ENCODE results near the gene WNT3. TPM values are rescaled to one million over a fixed set of nuclear protein-coding genes. Genes with fewer than 3 reads are reported as not detected.

Gene WNT3
- total and polyA plus RNA-seq, 2 experiments from 2014 or later: 2.7 to 3.4 TPM

GRCh38 chr17:46782250-46782953 lies 36.1 kb downstream of the WNT3 start:
- peaks cover 22% of the 10 kb centered on the region for H3K27me3 ChIP-seq (ENCODE audit: insufficient read depth)
- H3K27ac ChIP-seq (ENCODE audit: low read depth): no peak overlapping the region
- TF ChIP-seq POLR2AphosphoS5 (IDR thresholded peaks at IDR 0.05; ENCODE audit: low read depth) (no peak), CREB1 (CRISPR knock-in tag; IDR thresholded peaks at IDR 0.05; ENCODE audit: low read depth) (no peak), NANOG (IDR thresholded peaks at IDR 0.05; ENCODE audit: borderline replicate concordance) (no peak)
- TF ChIP-seq, protein P1, sequence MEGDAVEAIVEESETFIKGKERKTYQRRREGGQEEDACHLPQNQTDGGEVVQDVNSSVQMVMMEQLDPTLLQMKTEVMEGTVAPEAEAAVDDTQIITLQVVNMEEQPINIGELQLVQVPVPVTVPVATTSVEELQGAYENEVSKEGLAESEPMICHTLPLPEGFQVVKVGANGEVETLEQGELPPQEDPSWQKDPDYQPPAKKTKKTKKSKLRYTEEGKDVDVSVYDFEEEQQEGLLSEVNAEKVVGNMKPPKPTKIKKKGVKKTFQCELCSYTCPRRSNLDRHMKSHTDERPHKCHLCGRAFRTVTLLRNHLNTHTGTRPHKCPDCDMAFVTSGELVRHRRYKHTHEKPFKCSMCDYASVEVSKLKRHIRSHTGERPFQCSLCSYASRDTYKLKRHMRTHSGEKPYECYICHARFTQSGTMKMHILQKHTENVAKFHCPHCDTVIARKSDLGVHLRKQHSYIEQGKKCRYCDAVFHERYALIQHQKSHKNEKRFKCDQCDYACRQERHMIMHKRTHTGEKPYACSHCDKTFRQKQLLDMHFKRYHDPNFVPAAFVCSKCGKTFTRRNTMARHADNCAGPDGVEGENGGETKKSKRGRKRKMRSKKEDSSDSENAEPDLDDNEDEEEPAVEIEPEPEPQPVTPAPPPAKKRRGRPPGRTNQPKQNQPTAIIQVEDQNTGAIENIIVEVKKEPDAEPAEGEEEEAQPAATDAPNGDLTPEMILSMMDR (conservative IDR thresholded peaks at IDR 0.05; ENCODE audit: low read depth in 2 of 2): peak; percentile 85 to 91
- TF ChIP-seq, protein P2, sequence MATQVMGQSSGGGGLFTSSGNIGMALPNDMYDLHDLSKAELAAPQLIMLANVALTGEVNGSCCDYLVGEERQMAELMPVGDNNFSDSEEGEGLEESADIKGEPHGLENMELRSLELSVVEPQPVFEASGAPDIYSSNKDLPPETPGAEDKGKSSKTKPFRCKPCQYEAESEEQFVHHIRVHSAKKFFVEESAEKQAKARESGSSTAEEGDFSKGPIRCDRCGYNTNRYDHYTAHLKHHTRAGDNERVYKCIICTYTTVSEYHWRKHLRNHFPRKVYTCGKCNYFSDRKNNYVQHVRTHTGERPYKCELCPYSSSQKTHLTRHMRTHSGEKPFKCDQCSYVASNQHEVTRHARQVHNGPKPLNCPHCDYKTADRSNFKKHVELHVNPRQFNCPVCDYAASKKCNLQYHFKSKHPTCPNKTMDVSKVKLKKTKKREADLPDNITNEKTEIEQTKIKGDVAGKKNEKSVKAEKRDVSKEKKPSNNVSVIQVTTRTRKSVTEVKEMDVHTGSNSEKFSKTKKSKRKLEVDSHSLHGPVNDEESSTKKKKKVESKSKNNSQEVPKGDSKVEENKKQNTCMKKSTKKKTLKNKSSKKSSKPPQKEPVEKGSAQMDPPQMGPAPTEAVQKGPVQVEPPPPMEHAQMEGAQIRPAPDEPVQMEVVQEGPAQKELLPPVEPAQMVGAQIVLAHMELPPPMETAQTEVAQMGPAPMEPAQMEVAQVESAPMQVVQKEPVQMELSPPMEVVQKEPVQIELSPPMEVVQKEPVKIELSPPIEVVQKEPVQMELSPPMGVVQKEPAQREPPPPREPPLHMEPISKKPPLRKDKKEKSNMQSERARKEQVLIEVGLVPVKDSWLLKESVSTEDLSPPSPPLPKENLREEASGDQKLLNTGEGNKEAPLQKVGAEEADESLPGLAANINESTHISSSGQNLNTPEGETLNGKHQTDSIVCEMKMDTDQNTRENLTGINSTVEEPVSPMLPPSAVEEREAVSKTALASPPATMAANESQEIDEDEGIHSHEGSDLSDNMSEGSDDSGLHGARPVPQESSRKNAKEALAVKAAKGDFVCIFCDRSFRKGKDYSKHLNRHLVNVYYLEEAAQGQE (IDR thresholded peaks at IDR 0.05; ENCODE audit: unreplicated experiment): no peak
- ATAC-seq (peak; percentile 81), DNase-seq (ENCODE audit: low spot score) (peak; percentile 77)
- no peak overlapping the region for H3K4me3 Mint-ChIP-seq
- H3F3A ChIP-seq (replicated peaks; ENCODE audit: low read depth): no peaks in the 10 kb centered on the region
- H3K27ac Mint-ChIP-seq: no peak overlapping the region
- no peak overlapping the region for H2AFZ ChIP-seq
- H3K4me2 ChIP-seq: no peak overlapping the region
- peaks cover 5% of the 10 kb centered on the region; the same call in 1 of the 2 replicates for H3K4me1 ChIP-seq (ENCODE audit: insufficient read depth)
- H3K36me3 ChIP-seq (ENCODE audit: insufficient read depth): no peaks in the 10 kb centered on the region
- H3K4me3 ChIP-seq: no peak overlapping the region
- H3K9me2 ChIP-seq (ENCODE audit: insufficient read depth): no peaks in the 10 kb centered on the region
- H4K20me1 ChIP-seq (replicated peaks; ENCODE audit: insufficient read depth): no peaks in the 10 kb centered on the region; the same call in 1 of the 2 replicates
- peaks cover 25% of the 10 kb centered on the region for H3K27me3 Mint-ChIP-seq (ENCODE audit: insufficient read depth, low read depth, poor library complexity)
- no peaks in the 10 kb centered on the region; the same call in 2 of the 3 replicates for H3K36me3 Mint-ChIP-seq (ENCODE audit: low read depth)
- H3K4me1 Mint-ChIP-seq: peaks cover 15% of the 10 kb centered on the region
- no peaks in the 10 kb centered on the region for H3K9me3 Mint-ChIP-seq
- no peaks in the 10 kb centered on the region for H3K79me2 ChIP-seq (replicated peaks; ENCODE audit: insufficient read depth)

DNA sequence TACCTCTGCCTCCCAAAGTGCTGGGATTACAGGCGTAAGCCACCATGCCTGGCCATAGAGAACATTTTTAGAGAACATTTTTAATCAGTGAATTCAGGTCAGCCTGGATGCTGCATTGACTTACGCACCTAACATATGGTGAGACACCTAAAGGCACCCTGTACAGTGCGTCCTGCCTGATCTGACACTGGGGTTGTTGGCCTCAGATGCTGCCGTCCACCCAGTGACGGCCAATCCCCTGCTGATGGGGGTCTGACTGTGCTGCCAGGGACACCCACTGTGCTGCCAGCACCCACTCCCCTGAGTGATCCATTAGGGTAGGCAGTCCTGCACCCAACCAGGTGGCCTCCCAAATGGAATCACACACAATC lies 38.5 kb downstream of the WNT3 start:
- no peaks in the 10 kb centered on the region for H3K79me2 ChIP-seq (replicated peaks; ENCODE audit: insufficient read depth)
- no peak overlapping the region for H3K4me2 ChIP-seq
- H3K9me2 ChIP-seq (ENCODE audit: insufficient read depth): no peaks in the 10 kb centered on the region
- no peak overlapping the region for H2AFZ ChIP-seq
- Mint-ChIP-seq H3K36me3 (ENCODE audit: low read depth) (peaks cover 4% of the 10 kb centered on the region; the same call in 1 of the 3 replicates), H3K4me1 (peaks cover 12% of the 10 kb centered on the region), H3K9me3 (peaks cover 3% of the 10 kb centered on the region; the same call in 2 of the 3 replicates), H3K4me3 (no peak overlapping the region), H3K27ac (no peak overlapping the region), H3K27me3 (ENCODE audit: insufficient read depth, low read depth, poor library complexity) (peaks cover 48% of the 10 kb centered on the region)
- peaks cover 5% of the 10 kb centered on the region; the same call in 1 of the 2 replicates for H3K4me1 ChIP-seq (ENCODE audit: insufficient read depth)
- no peak overlapping the region for H3K27ac ChIP-seq (ENCODE audit: low read depth)
- H3K27me3 ChIP-seq (ENCODE audit: insufficient read depth): peaks cover 46% of the 10 kb centered on the region
- no peaks in the 10 kb centered on the region for H3F3A ChIP-seq (replicated peaks; ENCODE audit: low read depth)
- ATAC-seq (no peak), DNase-seq (ENCODE audit: low spot score) (no peak)
- H3K4me3 ChIP-seq: no peak overlapping the region
- no peaks in the 10 kb centered on the region for H3K36me3 ChIP-seq (ENCODE audit: insufficient read depth)
- H4K20me1 ChIP-seq (replicated peaks; ENCODE audit: insufficient read depth): no peaks in the 10 kb centered on the region; the same call in 1 of the 2 replicates
- no peak for TF ChIP-seq ZNF114 (CRISPR knock-in tag; IDR thresholded peaks at IDR 0.05)
- no peak for TF ChIP-seq EZH2phosphoT487 (IDR thresholded peaks at IDR 0.05; ENCODE audit: unreplicated experiment)
- no peak for TF ChIP-seq JUNB (IDR thresholded peaks at IDR 0.05; ENCODE audit: unreplicated experiment)
- no peak for TF ChIP-seq NANOG (IDR thresholded peaks at IDR 0.05; ENCODE audit: borderline replicate concordance)
- TF ChIP-seq ETS1 (IDR thresholded peaks at IDR 0.05): no peak
- TF ChIP-seq, protein P2 (IDR thresholded peaks at IDR 0.05; ENCODE audit: unreplicated experiment): no peak
- TF ChIP-seq ZNF331 (CRISPR knock-in tag; IDR thresholded peaks at IDR 0.05; ENCODE audit: low read depth): no peak
